CD4-positive, alpha-beta T cell treated with Interleukin-4 for 4 hours (primary cell): Measurements from ENCODE around the gene SMIM9.
"Not testable (repeated sequence)": the region's sequence is repeated elsewhere in the genome, so short reads cannot be mapped to it uniquely, and the experiment has no call there.

Experiments
- DNase-seq: peaks from one replicate; pipeline ENCODE4 v3.0.0-alpha.2; 2020

Gene SMIM9

GRCh38 chrX:154834562-154834961 is at the start of gene SMIM9:
Gene SMIM9 (minus strand): TSS chrX:154834662. CDS start chrX:154830856, 3,806 bp downstream.
- DNase-seq = no peak

DNA sequence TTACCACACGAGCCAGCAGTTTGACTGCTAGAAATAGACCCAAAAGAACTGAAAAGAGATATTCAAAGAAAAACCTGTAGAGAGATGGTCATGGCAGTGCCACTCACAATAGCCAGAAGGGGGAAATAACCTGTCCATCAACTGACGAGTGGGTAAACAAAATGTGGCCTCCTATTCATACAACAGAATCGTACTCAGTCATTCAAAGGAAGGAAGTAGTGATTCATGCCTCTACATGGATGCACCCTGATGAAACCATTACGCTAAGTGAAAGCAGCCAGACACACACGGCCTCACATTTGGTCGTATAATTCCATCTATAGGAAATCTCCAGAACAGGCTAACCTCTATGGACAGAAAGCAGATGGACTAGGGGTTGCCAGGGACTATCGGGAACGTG is 49.6 kb upstream of the SMIM9 start:
- not testable (repeated sequence) for DNase-seq

DNA sequence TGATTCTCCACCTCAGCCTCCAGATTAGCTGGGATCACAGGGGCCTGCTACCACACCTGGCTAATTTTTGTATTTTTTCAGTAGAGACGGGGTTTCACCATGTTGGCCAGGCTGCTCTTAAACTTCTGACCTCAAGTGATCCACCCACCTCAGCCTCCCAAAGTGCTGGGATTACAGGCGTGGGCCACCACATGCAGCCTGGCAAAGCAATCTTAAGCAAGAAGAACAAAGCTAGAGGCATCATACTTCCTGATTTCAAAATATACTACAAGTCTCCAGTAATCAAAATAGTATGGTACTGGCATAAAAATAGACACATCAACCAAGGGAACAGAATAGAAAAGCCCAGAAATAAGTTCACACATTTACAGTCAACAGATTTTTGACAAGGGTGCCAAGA is 38.9 kb upstream of the SMIM9 start:
- DNase-seq = no peak

- not testable (repeated sequence) for DNase-seq
Measured at GRCh38 chrX:154868522-154868921, 34.1 kb upstream of the SMIM9 start.

GRCh38 chrX:154855256-154855655 is 20.8 kb upstream of the SMIM9 start:
- DNase-seq = no peak

GRCh38 chrX:154850957-154851611 is 16.6 kb upstream of the SMIM9 start:
- DNase-seq = no peak

GRCh38 chrX:154840856-154841255 is 6.4 kb upstream of the SMIM9 start:
- DNase-seq = peak; percentile 51

- no peak for DNase-seq
Measured at GRCh38 chrX:154836163-154836562, 1.7 kb upstream of the SMIM9 start.

DNA sequence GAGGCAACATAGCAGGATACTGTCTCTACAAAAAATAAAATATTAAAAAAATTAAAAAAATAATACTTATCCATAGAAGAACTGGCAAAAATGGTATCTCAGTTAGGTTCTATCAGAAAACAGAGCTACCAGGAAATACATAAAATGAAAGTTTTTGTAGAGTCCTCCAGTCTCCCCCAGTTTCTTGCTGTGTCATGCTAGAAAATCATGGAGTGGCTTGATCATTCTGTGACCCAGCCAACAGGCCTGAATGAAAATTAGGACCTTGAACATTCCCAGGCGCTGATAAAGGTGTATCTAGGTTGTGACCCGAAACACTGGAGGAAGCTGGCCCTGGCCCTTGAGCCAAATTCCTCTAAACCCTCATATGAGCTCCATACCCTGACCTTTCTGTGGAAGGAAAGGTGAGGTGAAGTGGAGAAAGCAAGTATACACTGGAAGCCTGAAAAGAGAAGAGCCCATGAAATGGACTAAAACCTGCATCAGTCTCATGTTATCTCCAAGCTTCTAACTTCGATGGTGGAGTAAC is 652 bp downstream of the SMIM9 start:
- DNase-seq = no peak

GRCh38 chrX:154829926-154830442 is 4.5 kb downstream of the SMIM9 start:
- DNase-seq = no peak

DNA sequence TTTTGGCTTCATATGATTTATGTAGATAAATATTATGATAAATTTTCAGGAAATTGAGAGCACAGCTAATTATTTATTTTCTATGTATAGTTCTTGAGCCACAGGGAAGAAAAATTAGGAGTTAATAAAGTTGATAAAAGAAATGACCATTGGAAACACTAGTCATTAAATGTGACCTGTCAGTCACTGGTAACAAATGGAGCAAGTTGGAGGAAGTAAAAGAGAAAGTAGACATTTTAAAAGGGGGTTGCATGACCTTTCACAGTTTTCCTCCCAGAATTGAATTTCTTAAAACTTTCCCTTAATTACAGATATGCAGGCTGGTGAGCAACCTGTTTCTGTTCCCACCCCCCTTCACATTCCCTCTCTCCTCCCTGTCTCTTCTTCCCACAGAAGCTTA is 5.3 kb downstream of the SMIM9 start:
- no peak for DNase-seq

DNA sequence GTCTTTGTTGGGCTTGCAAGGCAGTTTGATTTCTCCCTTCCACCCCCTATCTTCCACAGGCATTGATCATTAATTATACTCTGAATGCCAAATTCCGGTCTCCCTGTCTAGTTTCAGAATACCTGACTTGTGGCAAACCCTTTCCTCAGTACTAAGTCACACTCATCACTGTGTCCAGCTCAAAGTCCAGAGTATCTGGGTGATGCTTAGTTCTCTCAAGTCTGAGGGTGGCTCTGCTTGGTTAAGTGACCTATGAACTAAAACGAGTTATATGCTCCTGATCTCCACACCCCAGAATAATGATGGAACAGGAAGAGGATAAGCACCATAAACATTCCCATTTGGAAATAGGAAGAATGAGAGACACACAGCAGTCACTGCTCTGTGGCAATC is 6.5 kb downstream of the SMIM9 start:
- DNase-seq = no peak

DNA sequence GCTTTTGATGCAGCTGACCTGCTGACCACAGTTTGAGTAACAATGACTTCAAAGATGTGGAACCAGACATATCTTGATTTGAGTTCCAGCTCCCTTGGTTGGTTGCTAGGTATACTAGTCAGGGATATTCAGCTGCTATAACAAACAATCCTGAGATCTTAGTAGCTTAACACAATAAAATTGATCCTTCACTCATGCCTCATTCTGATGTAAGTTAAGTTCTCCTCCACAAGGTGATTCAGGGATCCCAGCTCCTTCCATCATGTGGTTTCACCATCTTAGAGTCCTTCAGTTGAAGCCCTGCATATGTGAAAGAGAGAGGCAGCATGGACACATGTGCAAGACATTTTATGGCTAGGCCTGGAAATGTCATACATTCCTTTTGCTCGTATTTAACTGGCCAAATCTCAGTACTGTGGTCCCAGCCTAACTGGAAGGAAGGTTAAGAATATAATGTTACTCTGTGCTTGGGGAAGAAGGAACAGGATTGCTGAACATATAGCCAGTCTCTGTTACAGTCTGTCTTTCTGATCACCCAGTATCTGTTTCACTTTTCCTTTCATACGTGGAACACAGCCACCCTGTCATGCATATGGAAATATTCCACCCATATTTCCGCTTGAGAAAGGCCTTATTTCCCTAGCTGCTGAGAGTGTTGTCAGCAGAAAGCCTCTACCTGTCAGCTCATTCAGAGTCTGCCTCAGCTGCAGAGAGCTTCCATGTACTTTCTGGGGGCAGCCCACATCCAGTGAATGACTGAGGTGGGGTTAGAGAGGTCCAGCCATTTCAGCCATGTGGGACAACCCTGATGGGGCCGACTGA is 7.1 kb downstream of the SMIM9 start:
- peak; percentile 6 for DNase-seq

GRCh38 chrX:154825586-154825985 is 8.9 kb downstream of the SMIM9 start:
- DNase-seq = not testable (repeated sequence)

DNA sequence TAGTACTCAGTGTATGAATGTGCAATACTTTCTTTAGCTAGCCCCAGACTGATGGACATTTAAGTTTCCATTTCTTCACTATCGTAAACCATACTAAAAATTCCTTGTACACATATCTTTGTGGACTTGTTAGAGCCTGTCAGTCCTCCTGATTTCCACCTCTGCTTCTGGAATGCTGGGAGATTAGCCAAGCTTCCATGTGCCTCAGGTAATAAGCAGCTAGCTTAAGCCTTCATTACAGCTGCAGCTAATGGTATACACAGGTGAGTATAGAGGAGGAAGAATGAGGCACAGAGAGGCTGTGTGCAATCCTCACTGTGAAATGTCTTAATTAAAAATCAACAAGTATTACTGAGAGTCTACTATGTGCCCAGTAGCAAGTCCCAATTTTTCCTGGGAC is 9.8 kb downstream of the SMIM9 start:
- no peak for DNase-seq

DNA sequence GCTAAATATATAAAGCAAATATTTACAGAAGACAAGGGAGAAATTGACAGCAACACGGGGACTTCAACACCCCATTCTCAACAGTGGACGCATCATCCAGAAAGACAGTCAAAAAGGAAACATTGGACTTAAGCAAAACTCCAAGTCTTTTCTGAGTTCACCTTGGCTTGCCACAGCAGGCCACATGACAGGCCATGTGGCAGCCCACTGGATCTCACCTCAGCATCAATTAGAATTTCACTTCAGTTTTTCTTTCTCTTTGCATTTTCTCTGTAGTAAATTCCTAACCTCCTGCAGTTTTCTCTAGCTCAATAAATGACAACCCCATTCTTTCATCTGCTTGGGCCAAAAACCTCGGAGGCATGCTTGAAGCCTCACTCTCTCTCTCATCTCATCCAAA is 12.4 kb downstream of the SMIM9 start:
- no peak for DNase-seq

GRCh38 chrX:154821523-154821922 is 12.9 kb downstream of the SMIM9 start:
- DNase-seq = no peak

DNA sequence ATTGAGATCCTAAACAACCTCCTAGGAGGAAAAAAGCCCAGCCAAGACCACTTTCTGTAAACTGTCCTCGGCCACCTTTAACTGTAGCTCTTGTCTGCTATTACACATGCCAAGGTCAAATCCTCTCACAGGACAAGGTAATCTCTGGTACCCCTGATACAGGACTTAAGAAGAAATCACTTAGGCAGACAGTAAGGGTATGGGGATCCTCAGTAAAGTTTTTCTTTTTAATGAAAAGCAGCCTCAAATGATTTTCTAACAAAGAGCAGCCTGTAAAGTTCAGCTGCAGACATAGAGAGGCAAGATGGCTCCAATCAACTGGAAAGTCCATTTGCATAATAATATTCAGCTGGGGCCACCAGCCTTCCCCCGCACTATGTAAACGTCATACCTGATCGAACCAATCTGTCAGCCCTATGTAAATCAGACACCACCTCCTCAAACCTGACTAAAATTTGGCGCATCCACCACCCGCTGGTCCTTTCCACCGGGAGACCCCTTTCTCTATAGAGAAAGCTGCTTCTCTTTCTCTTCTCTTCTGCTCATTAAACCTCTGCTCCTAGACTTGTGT is 14.6 kb downstream of the SMIM9 start:
- DNase-seq = no peak

- DNase-seq = no peak
Measured at GRCh38 chrX:154818916-154819770, 15.3 kb downstream of the SMIM9 start.

GRCh38 chrX:154817048-154817618 is 17.3 kb downstream of the SMIM9 start:
- DNase-seq = not testable (repeated sequence)

DNA sequence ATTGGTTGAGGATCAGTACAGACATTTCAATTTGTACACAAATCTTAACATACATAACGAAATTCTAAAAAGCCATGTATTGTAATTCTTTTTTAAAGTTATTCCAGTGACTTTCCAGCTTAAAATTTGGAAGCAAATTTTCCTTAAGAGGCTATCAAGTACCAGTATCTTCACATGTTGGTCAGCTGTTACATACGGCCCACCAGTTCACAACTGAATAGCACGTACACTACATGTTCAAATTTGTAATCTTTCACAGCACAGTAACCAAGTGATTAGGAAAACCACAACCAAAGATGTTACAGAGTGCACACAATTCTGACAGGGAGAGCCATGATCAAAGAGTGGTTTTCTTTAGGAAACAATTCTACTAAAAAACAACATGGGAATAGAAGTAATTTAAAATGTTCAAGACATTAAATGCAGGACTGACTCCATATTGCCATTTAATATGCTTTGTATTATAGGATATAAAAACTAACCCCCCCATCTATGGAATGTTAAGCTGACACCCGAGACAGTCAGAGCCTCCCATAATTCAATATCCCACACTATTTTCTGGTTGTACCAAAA is 18.1 kb downstream of the SMIM9 start:
- not testable (repeated sequence) for DNase-seq

DNA sequence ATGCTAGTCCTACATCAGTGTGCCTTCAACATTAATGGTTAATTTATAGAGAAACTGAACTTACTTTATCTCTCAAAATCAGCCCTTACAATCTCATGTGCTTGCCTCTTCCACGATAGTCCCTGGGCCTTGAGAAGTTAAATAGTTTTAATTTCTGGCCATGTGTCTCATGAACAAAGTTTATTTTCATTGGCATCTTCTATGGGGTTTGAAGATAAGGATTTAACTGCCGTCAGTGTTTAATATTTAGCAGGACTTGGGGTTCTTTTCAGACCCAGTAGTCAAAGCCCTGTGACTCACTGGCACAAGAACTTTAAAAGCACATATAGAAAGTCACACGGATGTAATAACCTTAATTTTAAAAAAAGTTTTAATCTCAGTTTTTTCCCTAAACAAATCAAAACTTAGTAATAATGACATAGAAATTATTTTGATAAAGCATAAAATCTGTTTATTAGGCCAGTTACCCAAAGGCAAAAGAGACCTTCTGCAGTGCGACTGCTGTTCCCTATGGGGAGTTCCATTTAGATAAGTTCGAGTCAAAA is 19.1 kb downstream of the SMIM9 start:
- no peak for DNase-seq
